Stomach (tissue), 4 donors: Measurements from ENCODE around the gene OSBPL1A.

Source experiments
- CTCF ChIP-seq, 7 experiments: fragments of 450-650 bp in 4 of 7; fragments of 200-600 bp in 3 of 7; sonication (generic) in 3 of 7; IDR thresholded peaks; one replicate each; pipeline ENCODE4 v1.5.1; 2016 to 2019; ENCODE audit warnings: antibody characterized with exemption in 7 of 7, control low read depth in 2 of 7, mild to moderate bottlenecking in 1 of 7
- POLR2A ChIP-seq, 4 donors: fragments of 450-650 bp; IDR thresholded peaks; one replicate each; pipeline ENCODE4 v1.6.1; 2016; ENCODE audit warnings: antibody characterized with exemption in 4 of 4, control low read depth in 2 of 4, mild to moderate bottlenecking in 1 of 4, moderate library complexity in 1 of 4

- no peak for TF ChIP-seq CTCF (IDR thresholded peaks at IDR 0.05)
- no peak for TF ChIP-seq POLR2A (IDR thresholded peaks at IDR 0.05)
Observed at GRCh38 chr18:24168496-24168895, 229.1 kb downstream of the OSBPL1A start.
